Esophagus muscularis mucosa (tissue), 4 donors: ENCODE data around the gene EIF1.

Source experiments
- EP300 ChIP-seq: sonication (generic); formaldehyde crosslinking; IDR thresholded peaks from one replicate; pipeline ENCODE4 v1.6.1; 2017; ENCODE audit warnings: antibody characterized with exemption
- POLR2A ChIP-seq: fragments of 450-650 bp; IDR thresholded peaks from one replicate; pipeline ENCODE4 v1.6.1; 2017; ENCODE audit warnings: antibody characterized with exemption, moderate library complexity, mild to moderate bottlenecking, low read depth
- POLR2AphosphoS5 ChIP-seq, 2 donors: sonication (generic); formaldehyde crosslinking; IDR thresholded peaks; one replicate each; pipeline ENCODE4 v1.6.1; 2017; ENCODE audit warnings: antibody characterized with exemption in 2 of 2
- TF ChIP-seq, protein P1 (sequence below), 3 experiments: fragments of 200-600 bp in 2 of 3; fragments of 450-650 bp in 1 of 3; sonication (generic) in 2 of 3; IDR thresholded peaks; one replicate each; pipeline ENCODE4 v1.5.1; 2017 to 2019; ENCODE audit warnings: antibody characterized with exemption in 3 of 3, mild to moderate bottlenecking in 2 of 3, moderate library complexity in 1 of 3

DNA sequence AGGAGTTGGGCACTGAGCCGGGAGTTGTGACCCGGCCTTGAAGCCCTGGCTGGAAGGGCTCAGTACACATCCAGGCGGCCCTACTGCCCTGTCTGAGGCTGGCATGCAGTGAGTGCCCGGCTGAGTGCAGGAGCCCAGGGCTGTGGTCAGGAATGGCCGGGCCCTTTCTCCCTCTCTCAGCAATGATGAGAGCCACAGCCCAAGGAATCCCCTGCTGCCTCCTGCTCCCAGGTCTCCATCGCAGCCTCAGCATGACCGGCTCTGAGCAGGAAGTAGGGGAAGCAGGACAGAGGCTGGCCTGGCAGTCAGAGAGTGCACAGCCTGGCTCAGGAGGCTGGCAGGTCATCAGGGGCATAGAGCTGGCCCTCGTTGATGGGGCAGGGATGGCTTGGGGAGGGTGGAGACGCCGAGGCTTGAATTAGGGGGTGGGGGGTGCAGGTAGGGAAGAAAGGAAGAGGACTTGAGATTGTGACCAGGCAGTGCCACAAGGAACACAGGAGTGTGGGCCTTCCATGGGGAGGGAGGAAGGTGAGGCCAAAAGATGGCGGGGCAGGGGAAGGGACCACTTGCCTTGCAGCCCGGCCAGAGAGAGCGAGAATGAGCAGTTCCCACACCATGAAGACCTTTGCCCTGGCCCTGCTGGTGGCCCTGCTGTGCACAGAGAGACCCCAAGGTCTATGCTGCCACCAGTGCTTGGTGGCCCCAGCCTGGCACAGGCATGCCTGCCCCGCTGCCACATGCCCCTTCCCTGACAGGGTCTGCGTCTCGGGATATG is 32.2 kb upstream of the EIF1 start:
- TF ChIP-seq, protein P1, sequence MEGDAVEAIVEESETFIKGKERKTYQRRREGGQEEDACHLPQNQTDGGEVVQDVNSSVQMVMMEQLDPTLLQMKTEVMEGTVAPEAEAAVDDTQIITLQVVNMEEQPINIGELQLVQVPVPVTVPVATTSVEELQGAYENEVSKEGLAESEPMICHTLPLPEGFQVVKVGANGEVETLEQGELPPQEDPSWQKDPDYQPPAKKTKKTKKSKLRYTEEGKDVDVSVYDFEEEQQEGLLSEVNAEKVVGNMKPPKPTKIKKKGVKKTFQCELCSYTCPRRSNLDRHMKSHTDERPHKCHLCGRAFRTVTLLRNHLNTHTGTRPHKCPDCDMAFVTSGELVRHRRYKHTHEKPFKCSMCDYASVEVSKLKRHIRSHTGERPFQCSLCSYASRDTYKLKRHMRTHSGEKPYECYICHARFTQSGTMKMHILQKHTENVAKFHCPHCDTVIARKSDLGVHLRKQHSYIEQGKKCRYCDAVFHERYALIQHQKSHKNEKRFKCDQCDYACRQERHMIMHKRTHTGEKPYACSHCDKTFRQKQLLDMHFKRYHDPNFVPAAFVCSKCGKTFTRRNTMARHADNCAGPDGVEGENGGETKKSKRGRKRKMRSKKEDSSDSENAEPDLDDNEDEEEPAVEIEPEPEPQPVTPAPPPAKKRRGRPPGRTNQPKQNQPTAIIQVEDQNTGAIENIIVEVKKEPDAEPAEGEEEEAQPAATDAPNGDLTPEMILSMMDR (IDR thresholded peaks at IDR 0.05), result no peak
- TF ChIP-seq POLR2A (no peak), EP300 (no peak), POLR2AphosphoS5 (IDR thresholded peaks at IDR 0.05) (no peak)
